A549 (cell line): Measurements from ENCODE around the gene ESRRG.

ENCODE experiments used
- BHLHE40 ChIP-seq: IDR thresholded peaks from 2 replicates; pipeline ENCODE4 v1.6.1; 2012; ENCODE audit warnings: low read depth, low read length, inconsistent platforms
- CEBPB ChIP-seq, 2 experiments: fragments of >200 bp in 1 of 2; sonication (Bioruptor Twin) in 1 of 2; formaldehyde crosslinking in 1 of 2; IDR thresholded peaks; 2 replicates each; pipeline ENCODE4 v1.6.1; 2012 to 2016
- EHF ChIP-seq: fragments of 250-450 bp; sonication (Bioruptor Pico); IDR thresholded peaks from 2 replicates; pipeline ENCODE4 v1.5.0; 2020; ENCODE audit warnings: mild to moderate bottlenecking
- JUN ChIP-seq, 2 experiments: fragments of >200 bp; sonication (Bioruptor Twin); formaldehyde crosslinking; IDR thresholded peaks; 2 replicates in 1 of 2; 3 replicates in 1 of 2; pipeline ENCODE4 v1.6.1; 2016 to 2017
- MAFK ChIP-seq: fragments of 450-650 bp; IDR thresholded peaks from 2 replicates; pipeline ENCODE4 v1.6.1; 2014; ENCODE audit not compliant: partially characterized antibody
- NFE2L2 ChIP-seq: fragments of 150-350 bp; conservative IDR thresholded peaks from 2 replicates; pipeline ENCODE4 v1.6.1; 2014; ENCODE audit warnings: low read length
- POLR2A ChIP-seq: IDR thresholded peaks from 2 replicates; pipeline ENCODE4 v1.6.1; 2012; ENCODE audit warnings: mild to moderate bottlenecking, low read length
- RAD21 ChIP-seq, 2 experiments: fragments of >200 bp in 1 of 2; sonication (Bioruptor Twin) in 1 of 2; formaldehyde crosslinking in 1 of 2; IDR thresholded peaks in 1 of 2; conservative IDR thresholded peaks in 1 of 2; 2 replicates in 1 of 2; 3 replicates in 1 of 2; pipeline ENCODE4 v1.6.1; 2012 to 2018; ENCODE audit warnings: inconsistent platforms in 1 of 2
- RNF2 ChIP-seq: fragments of 200-600 bp; sonication (generic); IDR thresholded peaks from 2 replicates; pipeline ENCODE4 v1.6.1; 2016; ENCODE audit warnings: low read depth, mild to moderate bottlenecking, antibody characterized with exemption, moderate library complexity, borderline replicate concordance
- SMC3 ChIP-seq: fragments of >200 bp; sonication (Bioruptor Twin); formaldehyde crosslinking; IDR thresholded peaks from 3 replicates; pipeline ENCODE4 v1.6.1; 2018; ENCODE audit warnings: inconsistent platforms
- TF ChIP-seq, protein P1 (sequence below): fragments of >200 bp; sonication (Bioruptor Twin); formaldehyde crosslinking; IDR thresholded peaks from 3 replicates; pipeline ENCODE4 v1.5.1; 2016
- TF ChIP-seq, protein P2 (sequence below): fragments of 200-600 bp; sonication (generic); IDR thresholded peaks from 2 replicates; pipeline ENCODE4 v1.6.1; 2016; ENCODE audit warnings: antibody characterized with exemption, mild to moderate bottlenecking, moderate library complexity
- TF ChIP-seq, protein P3 (sequence below): fragments of 250-450 bp; sonication (Bioruptor Pico); IDR thresholded peaks from 2 replicates; pipeline ENCODE4 v1.5.0; 2021; ENCODE audit warnings: mild to moderate bottlenecking, moderate library complexity, borderline replicate concordance

DNA sequence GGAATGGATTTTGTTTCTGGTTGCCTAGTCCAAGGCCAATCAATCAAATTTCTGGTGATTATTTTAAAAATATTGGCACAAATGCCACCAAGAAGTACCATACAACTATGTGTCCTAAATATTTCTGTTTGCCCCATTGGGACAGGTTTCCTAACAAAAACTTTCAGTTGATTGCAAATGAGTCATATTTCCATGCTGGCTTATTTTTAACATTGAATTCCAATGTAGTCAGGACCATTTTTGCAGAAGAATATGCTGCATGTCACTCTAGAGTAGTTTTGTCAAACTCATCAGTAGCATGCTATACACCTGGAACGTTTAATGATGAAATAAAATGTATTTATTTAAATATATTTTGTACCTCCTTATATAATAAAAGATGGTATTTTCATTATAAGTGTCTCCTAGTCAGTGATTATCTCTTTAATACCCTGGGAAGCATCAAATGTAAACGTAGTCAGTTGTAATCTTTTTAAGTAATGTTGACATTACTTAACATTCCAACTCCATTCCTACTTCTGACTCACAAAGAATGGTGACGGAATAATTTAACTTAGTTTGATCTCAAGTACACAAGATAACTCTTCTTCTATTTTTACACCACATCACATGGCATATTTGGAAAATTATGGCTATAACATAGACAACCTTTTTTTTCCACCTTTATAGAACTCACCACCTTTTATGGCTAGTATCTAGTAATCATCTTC lies 261.0 kb downstream of the ESRRG start:
- TF ChIP-seq, protein P1, sequence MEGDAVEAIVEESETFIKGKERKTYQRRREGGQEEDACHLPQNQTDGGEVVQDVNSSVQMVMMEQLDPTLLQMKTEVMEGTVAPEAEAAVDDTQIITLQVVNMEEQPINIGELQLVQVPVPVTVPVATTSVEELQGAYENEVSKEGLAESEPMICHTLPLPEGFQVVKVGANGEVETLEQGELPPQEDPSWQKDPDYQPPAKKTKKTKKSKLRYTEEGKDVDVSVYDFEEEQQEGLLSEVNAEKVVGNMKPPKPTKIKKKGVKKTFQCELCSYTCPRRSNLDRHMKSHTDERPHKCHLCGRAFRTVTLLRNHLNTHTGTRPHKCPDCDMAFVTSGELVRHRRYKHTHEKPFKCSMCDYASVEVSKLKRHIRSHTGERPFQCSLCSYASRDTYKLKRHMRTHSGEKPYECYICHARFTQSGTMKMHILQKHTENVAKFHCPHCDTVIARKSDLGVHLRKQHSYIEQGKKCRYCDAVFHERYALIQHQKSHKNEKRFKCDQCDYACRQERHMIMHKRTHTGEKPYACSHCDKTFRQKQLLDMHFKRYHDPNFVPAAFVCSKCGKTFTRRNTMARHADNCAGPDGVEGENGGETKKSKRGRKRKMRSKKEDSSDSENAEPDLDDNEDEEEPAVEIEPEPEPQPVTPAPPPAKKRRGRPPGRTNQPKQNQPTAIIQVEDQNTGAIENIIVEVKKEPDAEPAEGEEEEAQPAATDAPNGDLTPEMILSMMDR = no peak
- no peak for TF ChIP-seq MAFK
- TF ChIP-seq SMC3 = no peak
- TF ChIP-seq POLR2A = no peak
- TF ChIP-seq, protein P2, sequence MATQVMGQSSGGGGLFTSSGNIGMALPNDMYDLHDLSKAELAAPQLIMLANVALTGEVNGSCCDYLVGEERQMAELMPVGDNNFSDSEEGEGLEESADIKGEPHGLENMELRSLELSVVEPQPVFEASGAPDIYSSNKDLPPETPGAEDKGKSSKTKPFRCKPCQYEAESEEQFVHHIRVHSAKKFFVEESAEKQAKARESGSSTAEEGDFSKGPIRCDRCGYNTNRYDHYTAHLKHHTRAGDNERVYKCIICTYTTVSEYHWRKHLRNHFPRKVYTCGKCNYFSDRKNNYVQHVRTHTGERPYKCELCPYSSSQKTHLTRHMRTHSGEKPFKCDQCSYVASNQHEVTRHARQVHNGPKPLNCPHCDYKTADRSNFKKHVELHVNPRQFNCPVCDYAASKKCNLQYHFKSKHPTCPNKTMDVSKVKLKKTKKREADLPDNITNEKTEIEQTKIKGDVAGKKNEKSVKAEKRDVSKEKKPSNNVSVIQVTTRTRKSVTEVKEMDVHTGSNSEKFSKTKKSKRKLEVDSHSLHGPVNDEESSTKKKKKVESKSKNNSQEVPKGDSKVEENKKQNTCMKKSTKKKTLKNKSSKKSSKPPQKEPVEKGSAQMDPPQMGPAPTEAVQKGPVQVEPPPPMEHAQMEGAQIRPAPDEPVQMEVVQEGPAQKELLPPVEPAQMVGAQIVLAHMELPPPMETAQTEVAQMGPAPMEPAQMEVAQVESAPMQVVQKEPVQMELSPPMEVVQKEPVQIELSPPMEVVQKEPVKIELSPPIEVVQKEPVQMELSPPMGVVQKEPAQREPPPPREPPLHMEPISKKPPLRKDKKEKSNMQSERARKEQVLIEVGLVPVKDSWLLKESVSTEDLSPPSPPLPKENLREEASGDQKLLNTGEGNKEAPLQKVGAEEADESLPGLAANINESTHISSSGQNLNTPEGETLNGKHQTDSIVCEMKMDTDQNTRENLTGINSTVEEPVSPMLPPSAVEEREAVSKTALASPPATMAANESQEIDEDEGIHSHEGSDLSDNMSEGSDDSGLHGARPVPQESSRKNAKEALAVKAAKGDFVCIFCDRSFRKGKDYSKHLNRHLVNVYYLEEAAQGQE = no peak
- TF ChIP-seq, protein P3, sequence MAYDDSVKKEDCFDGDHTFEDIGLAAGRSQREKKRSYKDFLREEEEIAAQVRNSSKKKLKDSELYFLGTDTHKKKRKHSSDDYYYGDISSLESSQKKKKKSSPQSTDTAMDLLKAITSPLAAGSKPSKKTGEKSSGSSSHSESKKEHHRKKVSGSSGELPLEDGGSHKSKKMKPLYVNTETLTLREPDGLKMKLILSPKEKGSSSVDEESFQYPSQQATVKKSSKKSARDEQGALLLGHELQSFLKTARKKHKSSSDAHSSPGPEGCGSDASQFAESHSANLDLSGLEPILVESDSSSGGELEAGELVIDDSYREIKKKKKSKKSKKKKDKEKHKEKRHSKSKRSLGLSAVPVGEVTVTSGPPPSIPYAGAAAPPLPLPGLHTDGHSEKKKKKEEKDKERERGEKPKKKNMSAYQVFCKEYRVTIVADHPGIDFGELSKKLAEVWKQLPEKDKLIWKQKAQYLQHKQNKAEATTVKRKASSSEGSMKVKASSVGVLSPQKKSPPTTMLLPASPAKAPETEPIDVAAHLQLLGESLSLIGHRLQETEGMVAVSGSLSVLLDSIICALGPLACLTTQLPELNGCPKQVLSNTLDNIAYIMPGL (CRISPR knock-in tag) = no peak
- TF ChIP-seq JUN (IDR thresholded peaks at IDR 0.05) = no peak
- TF ChIP-seq EHF = no peak
- no peak for TF ChIP-seq NFE2L2
- no peak for TF ChIP-seq RAD21 (conservative IDR thresholded peaks at IDR 0.05 in 1 of 2, IDR thresholded peaks at IDR 0.05 in 1 of 2)
- no peak for TF ChIP-seq CEBPB (IDR thresholded peaks at IDR 0.05)
- TF ChIP-seq BHLHE40 = no peak
- no peak for TF ChIP-seq RNF2
